Activated T-cell treated with anti-CD3 and anti-CD28 coated beads, Interleukin-2, amount 50 U/mL, for 72 hours (primary cell): ENCODE measurements around the gene OR10H3. TPM values are rescaled to one million over a fixed set of nuclear protein-coding genes. Genes with fewer than 3 reads are reported as not detected.
A peak's percentile ranks its signal among the peaks of the same experiment; 100 is the strongest.
"Not testable (repeated sequence)": the region's sequence is repeated elsewhere in the genome, so short reads cannot be mapped to it uniquely, and the experiment has no call there.

Experiments
- ATAC-seq, 2 donors: fragments of 150-1000 bp; cut with Tn5 transposase; replicated peaks in 1 of 2; 2 replicates each; pipeline ENCODE4 v1.10.0; 2021; ENCODE audit warnings: moderate library complexity in 2 of 2, mild to moderate bottlenecking in 1 of 2
- DNase-seq, 2 donors: peaks; one replicate each; pipeline ENCODE4 v3.0.0; 2021 to 2022; ENCODE audit warnings: mixed read lengths in 1 of 2
- H3K27ac Mint-ChIP-seq: one replicate; pipeline ENCODE4 v1.8.0; 2022; ENCODE audit warnings: mild to moderate bottlenecking, moderate library complexity, mixed read lengths
- H3K27me3 Mint-ChIP-seq: one replicate; pipeline ENCODE4 v1.8.0; 2022; ENCODE audit warnings: low read depth, mixed read lengths
- H3K36me3 Mint-ChIP-seq, 2 donors: one replicate each; pipeline ENCODE4 v1.8.0; 2022; ENCODE audit warnings: mixed read lengths in 2 of 2, mild to moderate bottlenecking in 1 of 2; ENCODE audit not compliant: insufficient read depth in 2 of 2
- H3K4me1 Mint-ChIP-seq: one replicate; pipeline ENCODE4 v1.8.0; 2022; ENCODE audit warnings: low read depth, mixed read lengths
- H3K4me3 Mint-ChIP-seq, 2 donors: one replicate each; pipeline ENCODE4 v1.8.0; 2022; ENCODE audit warnings: mild to moderate bottlenecking in 2 of 2, mixed read lengths in 2 of 2, moderate library complexity in 2 of 2
- H3K9me3 Mint-ChIP-seq, 2 donors: one replicate each; pipeline ENCODE4 v1.8.0; 2022; ENCODE audit warnings: mixed read lengths in 2 of 2
- total RNA-seq, 2 donors: library from RNA; stranded (reverse); gene quantifications; one replicate each; pipeline ENCODE4 v1.2.3, GENCODE V29; 2022

Gene OR10H3
- total RNA-seq, 2 donors from 2014 or later: not detected

GRCh38 chr19:15740785-15741184, 3.0 kb downstream of the OR10H3 start:
- no peak for ATAC-seq
- no peaks in the 10 kb centered on the region for H3K4me1 Mint-ChIP-seq
- H3K36me3 Mint-ChIP-seq: peaks cover 9 to 10% of the 10 kb centered on the region in 2 donors
- H3K9me3 Mint-ChIP-seq: peaks cover 4 to 9% of the 10 kb centered on the region in 2 donors
- no peak for DNase-seq
- no peak overlapping the region for H3K27ac Mint-ChIP-seq
- no peak overlapping the region for H3K4me3 Mint-ChIP-seq
- H3K27me3 Mint-ChIP-seq: peaks cover 27% of the 10 kb centered on the region

- no peaks in the 10 kb centered on the region for H3K4me1 Mint-ChIP-seq
- H3K27ac Mint-ChIP-seq: no peak overlapping the region
- no peak for DNase-seq
- H3K4me3 Mint-ChIP-seq: no peak overlapping the region
- peaks cover 51% of the 10 kb centered on the region for H3K27me3 Mint-ChIP-seq
- H3K36me3 Mint-ChIP-seq: no peaks in the 10 kb centered on the region
- no peak for ATAC-seq
- no peaks in the 10 kb centered on the region for H3K9me3 Mint-ChIP-seq
Measured at GRCh38 chr19:15748239-15748638, 10.5 kb downstream of the OR10H3 start.

GRCh38 chr19:15758379-15758778, 20.6 kb downstream of the OR10H3 start:
- H3K27ac Mint-ChIP-seq: no peak overlapping the region
- ATAC-seq (no peak), DNase-seq (no peak)
- no peaks in the 10 kb centered on the region for H3K4me1 Mint-ChIP-seq
- H3K9me3 Mint-ChIP-seq: peaks cover 2% of the 10 kb centered on the region in 2 donors
- H3K36me3 Mint-ChIP-seq: no peaks in the 10 kb centered on the region
- peaks cover 59% of the 10 kb centered on the region for H3K27me3 Mint-ChIP-seq
- H3K4me3 Mint-ChIP-seq: no peak overlapping the region

- no peak for ATAC-seq
- Mint-ChIP-seq H3K4me1 (no peaks in the 10 kb centered on the region), H3K36me3 (no peaks in the 10 kb centered on the region), H3K9me3 (peaks cover 1 to 4% of the 10 kb centered on the region in 2 donors), H3K27me3 (peaks cover 48% of the 10 kb centered on the region), H3K4me3 (no peak overlapping the region), H3K27ac (no peak overlapping the region)
- no peak for DNase-seq
Measured at GRCh38 chr19:15759962-15760565, 22.3 kb downstream of the OR10H3 start.

- H3K4me3 Mint-ChIP-seq: no peak overlapping the region
- H3K9me3 Mint-ChIP-seq: peaks cover 0 to 2% of the 10 kb centered on the region in 2 donors
- no peak for DNase-seq
- peaks cover 60% of the 10 kb centered on the region for H3K27me3 Mint-ChIP-seq
- no peak overlapping the region for H3K27ac Mint-ChIP-seq
- H3K36me3 Mint-ChIP-seq: no peaks in the 10 kb centered on the region
- no peak for ATAC-seq
- H3K4me1 Mint-ChIP-seq: no peaks in the 10 kb centered on the region
Measured at GRCh38 chr19:15769586-15769985, 31.8 kb downstream of the OR10H3 start.

GRCh38 chr19:15774159-15774558, 36.4 kb downstream of the OR10H3 start:
- H3K27me3 Mint-ChIP-seq: peaks cover 37% of the 10 kb centered on the region
- not testable (repeated sequence) for H3K4me1 Mint-ChIP-seq, H3K36me3 Mint-ChIP-seq, ATAC-seq, H3K4me3 Mint-ChIP-seq, H3K27ac Mint-ChIP-seq, H3K9me3 Mint-ChIP-seq, DNase-seq

- Mint-ChIP-seq H3K27me3 (peaks cover 30% of the 10 kb centered on the region), H3K36me3 (no peaks in the 10 kb centered on the region), H3K9me3 (no peaks in the 10 kb centered on the region), H3K27ac (no peak overlapping the region), H3K4me1 (no peaks in the 10 kb centered on the region), H3K4me3 (no peak overlapping the region)
- ATAC-seq (no peak), DNase-seq (no peak)
Measured at GRCh38 chr19:15775249-15775648, 37.5 kb downstream of the OR10H3 start.

- Mint-ChIP-seq H3K9me3 (no peaks in the 10 kb centered on the region), H3K36me3 (no peaks in the 10 kb centered on the region), H3K27ac (no peak overlapping the region), H3K4me1 (no peaks in the 10 kb centered on the region), H3K4me3 (no peak overlapping the region), H3K27me3 (peaks cover 22% of the 10 kb centered on the region)
- ATAC-seq: no peak
- no peak for DNase-seq
Measured at GRCh38 chr19:15776264-15776663, 38.5 kb downstream of the OR10H3 start.

GRCh38 chr19:15776991-15777970, 39.5 kb downstream of the OR10H3 start:
- H3K9me3 Mint-ChIP-seq: no peaks in the 10 kb centered on the region
- peaks cover 14% of the 10 kb centered on the region for H3K27me3 Mint-ChIP-seq
- H3K27ac Mint-ChIP-seq: no peak overlapping the region
- no peak for DNase-seq
- ATAC-seq: no peak
- H3K4me3 Mint-ChIP-seq: no peak overlapping the region
- no peaks in the 10 kb centered on the region for H3K4me1 Mint-ChIP-seq
- no peaks in the 10 kb centered on the region for H3K36me3 Mint-ChIP-seq

- H3K36me3 Mint-ChIP-seq: no peaks in the 10 kb centered on the region
- ATAC-seq (no peak), DNase-seq (no peak)
- H3K27me3 Mint-ChIP-seq: peaks cover 8% of the 10 kb centered on the region
- no peak overlapping the region for H3K27ac Mint-ChIP-seq
- no peaks in the 10 kb centered on the region for H3K9me3 Mint-ChIP-seq
- H3K4me1 Mint-ChIP-seq: no peaks in the 10 kb centered on the region
- no peak overlapping the region for H3K4me3 Mint-ChIP-seq
Measured at GRCh38 chr19:15779756-15780476, 42.1 kb downstream of the OR10H3 start.

GRCh38 chr19:15780610-15781418, 43.0 kb downstream of the OR10H3 start:
- ATAC-seq: peak in 1 of 2 donors; percentile 26
- peaks cover 8% of the 10 kb centered on the region for H3K27me3 Mint-ChIP-seq

GRCh38 chr19:15781661-15782060, 43.9 kb downstream of the OR10H3 start:
- no peak for ATAC-seq
- no peaks in the 10 kb centered on the region for H3K4me1 Mint-ChIP-seq
- no peak for DNase-seq
- H3K36me3 Mint-ChIP-seq: no peaks in the 10 kb centered on the region
- H3K9me3 Mint-ChIP-seq: no peaks in the 10 kb centered on the region
- peaks cover 6% of the 10 kb centered on the region for H3K27me3 Mint-ChIP-seq
- H3K4me3 Mint-ChIP-seq: no peak overlapping the region
- H3K27ac Mint-ChIP-seq: no peak overlapping the region

More at GRCh38 chr19:15780610-15781418, 43.0 kb downstream of the OR10H3 start:
- Mint-ChIP-seq H3K4me1 (no peaks in the 10 kb centered on the region), H3K36me3 (no peaks in the 10 kb centered on the region), H3K9me3 (no peaks in the 10 kb centered on the region), H3K27ac (no peak overlapping the region), H3K4me3 (no peak overlapping the region)
- DNase-seq: no peak
